Measurements from ENCODE around the gene FRMD4B. TPM values are rescaled to one million over a fixed set of nuclear protein-coding genes. Genes with fewer than 3 reads are reported as not detected.
"Not testable (repeated sequence)": the region's sequence is repeated elsewhere in the genome, so short reads cannot be mapped to it uniquely, and the experiment has no call there.

The FRMD4B gene
- polyA plus RNA-seq, 3 donors = 13.2 to 21.0 (median 19.6) TPM

DNA sequence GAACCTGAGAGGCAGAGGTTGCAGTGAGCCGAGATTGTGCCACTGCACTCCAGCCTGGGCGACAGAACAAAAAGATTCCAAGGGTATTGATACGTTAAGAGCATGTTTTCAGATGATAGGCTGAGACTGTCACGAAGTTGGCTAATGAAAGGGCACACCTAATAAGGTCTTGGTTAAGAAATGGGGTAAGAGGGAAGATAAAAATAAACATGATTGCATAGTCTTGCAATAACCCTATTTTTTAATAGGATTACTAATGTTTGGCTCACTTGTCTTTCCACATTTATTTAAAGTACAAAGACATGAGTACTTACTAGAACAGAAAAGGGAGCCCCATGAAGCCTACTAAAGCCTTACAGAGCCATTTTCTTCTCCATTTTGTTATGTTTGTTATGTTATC, 109.0 kb downstream of the FRMD4B start:
- TF ChIP-seq, protein P1, sequence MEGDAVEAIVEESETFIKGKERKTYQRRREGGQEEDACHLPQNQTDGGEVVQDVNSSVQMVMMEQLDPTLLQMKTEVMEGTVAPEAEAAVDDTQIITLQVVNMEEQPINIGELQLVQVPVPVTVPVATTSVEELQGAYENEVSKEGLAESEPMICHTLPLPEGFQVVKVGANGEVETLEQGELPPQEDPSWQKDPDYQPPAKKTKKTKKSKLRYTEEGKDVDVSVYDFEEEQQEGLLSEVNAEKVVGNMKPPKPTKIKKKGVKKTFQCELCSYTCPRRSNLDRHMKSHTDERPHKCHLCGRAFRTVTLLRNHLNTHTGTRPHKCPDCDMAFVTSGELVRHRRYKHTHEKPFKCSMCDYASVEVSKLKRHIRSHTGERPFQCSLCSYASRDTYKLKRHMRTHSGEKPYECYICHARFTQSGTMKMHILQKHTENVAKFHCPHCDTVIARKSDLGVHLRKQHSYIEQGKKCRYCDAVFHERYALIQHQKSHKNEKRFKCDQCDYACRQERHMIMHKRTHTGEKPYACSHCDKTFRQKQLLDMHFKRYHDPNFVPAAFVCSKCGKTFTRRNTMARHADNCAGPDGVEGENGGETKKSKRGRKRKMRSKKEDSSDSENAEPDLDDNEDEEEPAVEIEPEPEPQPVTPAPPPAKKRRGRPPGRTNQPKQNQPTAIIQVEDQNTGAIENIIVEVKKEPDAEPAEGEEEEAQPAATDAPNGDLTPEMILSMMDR (IDR thresholded peaks at IDR 0.05) = no peak
- Histone ChIP-seq H3K4me2 (replicated peaks; ENCODE audit: extremely low read depth, low read length, poor library complexity, severe bottlenecking) (no peak overlapping the region), H3K4me1 (ENCODE audit: control insufficient read depth in 1 of 2, insufficient read depth in 2 of 2, low read length in 2 of 2) (no peaks in the 10 kb centered on the region), H3K9me3 (replicated peaks in 1 of 2; ENCODE audit: control insufficient read depth in 1 of 2, insufficient read depth in 1 of 2, low read length in 2 of 2) (no peaks in the 10 kb centered on the region), H4K20me1 (ENCODE audit: insufficient read depth, low read length) (no peaks in the 10 kb centered on the region), H3K9ac (ENCODE audit: insufficient read depth, low read length, poor library complexity, severe bottlenecking) (no peak overlapping the region), H3K27me3 (ENCODE audit: control insufficient read depth in 2 of 2, insufficient read depth in 2 of 2, low read length in 2 of 2) (no peaks in the 10 kb centered on the region), H3K4me3 (replicated peaks in 1 of 3; ENCODE audit: low read depth in 2 of 3, low read length in 3 of 3) (no peak overlapping the region), H3K36me3 (replicated peaks in 1 of 2; ENCODE audit: control insufficient read depth in 1 of 2, insufficient read depth in 2 of 2, low read length in 2 of 2) (no peaks in the 10 kb centered on the region), H3K27ac (ENCODE audit: low read depth in 1 of 2, low read length in 2 of 2) (no peak overlapping the region), H3K79me2 (ENCODE audit: insufficient read depth, low read length) (no peaks in the 10 kb centered on the region), H2AFZ (ENCODE audit: insufficient read depth, low read depth, low read length, poor library complexity, severe bottlenecking) (no peak overlapping the region)
- WGBS (ENCODE audit: insufficient coverage) = 100% methylated on average over 2 of the region's 4 CpGs
- Mint-ChIP-seq H3K4me3 (no peak overlapping the region), H3K4me1 (peaks cover 2% of the 10 kb centered on the region), H3K36me3 (peaks cover 0 to 15% of the 10 kb centered on the region in 2 donors), H3K9me3 (no peaks in the 10 kb centered on the region), H3K27ac (no peak overlapping the region), H3K27me3 (ENCODE audit: low read depth in 3 of 3) (peaks cover 0 to 3% (median 3%) of the 10 kb centered on the region in 3 donors)
- DNase-seq = no peak
- intact Hi-C loops (cut with micrococcal nuclease) = no loop called here

GRCh38 chr3:69276191-69276590, 109.7 kb downstream of the FRMD4B start:
- H3K9ac ChIP-seq (ENCODE audit: insufficient read depth, low read length, poor library complexity, severe bottlenecking); H3K9me3 ChIP-seq (replicated peaks in 1 of 2; ENCODE audit: control insufficient read depth in 1 of 2, insufficient read depth in 1 of 2, low read length in 2 of 2); H3K36me3 ChIP-seq (replicated peaks in 1 of 2; ENCODE audit: control insufficient read depth in 1 of 2, insufficient read depth in 2 of 2, low read length in 2 of 2); H3K4me1 Mint-ChIP-seq; H3K4me3 Mint-ChIP-seq; H2AFZ ChIP-seq (ENCODE audit: insufficient read depth, low read depth, low read length, poor library complexity, severe bottlenecking); H3K27me3 ChIP-seq (ENCODE audit: control insufficient read depth in 2 of 2, insufficient read depth in 2 of 2, low read length in 2 of 2); H4K20me1 ChIP-seq (ENCODE audit: insufficient read depth, low read length); H3K27me3 Mint-ChIP-seq (ENCODE audit: low read depth in 3 of 3); H3K79me2 ChIP-seq (ENCODE audit: insufficient read depth, low read length); H3K27ac Mint-ChIP-seq; DNase-seq; H3K4me1 ChIP-seq (ENCODE audit: control insufficient read depth in 1 of 2, insufficient read depth in 2 of 2, low read length in 2 of 2); H3K27ac ChIP-seq (ENCODE audit: low read depth in 1 of 2, low read length in 2 of 2); H3K4me2 ChIP-seq (replicated peaks; ENCODE audit: extremely low read depth, low read length, poor library complexity, severe bottlenecking); intact Hi-C loops (cut with micrococcal nuclease); H3K9me3 Mint-ChIP-seq; H3K4me3 ChIP-seq (replicated peaks in 1 of 3; ENCODE audit: low read depth in 2 of 3, low read length in 3 of 3): not testable (repeated sequence)
- 100% methylated on average over 4 of the region's 5 CpGs for WGBS (ENCODE audit: insufficient coverage)
- H3K36me3 Mint-ChIP-seq = peaks cover 0 to 15% of the 10 kb centered on the region in 2 donors
